GM13977 (cell line): ENCODE data around the gene RAB25.
"Not testable (repeated sequence)": the region's sequence is repeated elsewhere in the genome, so short reads cannot be mapped to it uniquely, and the experiment has no call there.

Source experiments
- DNase-seq: peaks from one replicate; pipeline ENCODE4 v3.0.0; 2012; ENCODE audit warnings: low spot score
- CTCF ChIP-seq: IDR thresholded peaks from 2 replicates; pipeline ENCODE4 v1.5.1; 2012; ENCODE audit warnings: mild to moderate bottlenecking, control low read depth; ENCODE audit not compliant: insufficient read depth; ENCODE audit errors: extremely low read depth, missing control alignments
- in situ Hi-C: fragments of 300-500 bp; cut with MboI; formaldehyde crosslinking; loops from one replicate; pipeline ENCODE4 v1.12.0; 2022; ENCODE audit warnings: low sequenced_read_pairs, low pct_unique_long_range_greater_than_20kb, mixed read lengths, inconsistent platforms; ENCODE audit not compliant: unreplicated experiment

RAB25 gene

GRCh38 chr1:156112276-156113137 is 51.5 kb downstream of the RAB25 start:
- no peak for TF ChIP-seq CTCF
- in situ Hi-C loops = no loop called here
- DNase-seq = no peak

GRCh38 chr1:156113282-156113950 is 52.5 kb downstream of the RAB25 start:
- DNase-seq = no peak
- no peak for TF ChIP-seq CTCF
- in situ Hi-C loops = no loop called here

- in situ Hi-C loops = no loop called here
- no peak for TF ChIP-seq CTCF
- peak; percentile 85 for DNase-seq
Measured at GRCh38 chr1:156114101-156114918, 53.4 kb downstream of the RAB25 start, which contains the start of gene LMNA. Gene LMNA, plus strand, starts transcription at chr1:156114711. Its CDS starts 208 bp downstream, at chr1:156114919.

GRCh38 chr1:156114919-156115513 is 54.1 kb downstream of the RAB25 start:
- in situ Hi-C loops = no loop called here
- DNase-seq = peak; percentile 55
- no peak for TF ChIP-seq CTCF

GRCh38 chr1:156115514-156116374 is 54.8 kb downstream of the RAB25 start:
- in situ Hi-C loops = no loop called here
- DNase-seq = no peak
- no peak for TF ChIP-seq CTCF

- in situ Hi-C loops, DNase-seq: not testable (repeated sequence)
Measured at GRCh38 chr1:156116731-156117130, 55.8 kb downstream of the RAB25 start.
